Measurements from ENCODE around the gene NAPB.

DNA sequence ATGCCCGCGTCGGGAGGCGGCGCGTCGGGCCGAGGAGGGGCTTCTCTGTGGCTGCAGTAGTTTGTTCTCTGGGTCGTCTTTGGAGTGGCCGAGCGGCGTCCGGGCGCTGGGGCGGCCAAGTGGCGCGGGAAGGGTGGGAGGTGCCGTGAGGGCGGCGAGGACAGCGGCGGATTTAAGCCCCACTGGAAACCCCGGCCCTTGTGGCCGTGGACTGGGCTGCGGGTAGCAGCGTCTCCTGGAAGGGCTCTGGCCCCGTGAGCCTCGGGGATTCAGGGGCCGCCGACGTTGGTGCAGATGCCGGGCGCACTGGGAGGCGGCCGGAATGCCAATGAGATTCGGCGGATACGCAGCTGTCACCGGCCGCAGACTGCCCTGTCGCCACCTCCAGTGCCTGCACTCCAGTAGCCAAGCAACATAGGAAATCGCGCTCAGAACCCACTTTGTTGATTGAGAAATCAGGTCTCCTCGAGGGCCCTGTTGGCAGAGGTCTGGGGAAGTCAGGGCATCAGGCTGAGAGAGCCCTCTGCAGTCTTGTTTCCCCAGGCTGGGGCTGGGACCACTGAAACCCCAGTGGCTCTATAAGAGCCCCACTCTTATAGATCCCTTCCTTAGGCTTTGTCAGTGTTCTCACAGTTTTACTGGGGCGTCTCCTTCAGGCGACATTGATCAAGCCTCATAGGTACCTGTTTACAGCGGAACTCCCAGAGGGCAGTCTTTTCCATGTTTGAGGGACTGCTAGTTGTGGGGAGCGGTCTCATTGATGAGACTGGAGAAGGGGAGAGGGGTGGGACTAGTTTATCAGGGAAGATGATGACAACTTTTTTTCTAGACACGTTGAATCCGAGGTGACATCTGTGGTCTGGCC, 58.7 kb downstream of the NAPB start:
- TF ChIP-seq POLR2AphosphoS5 (IDR thresholded peaks at IDR 0.05; ENCODE audit: low read depth, low read length) (no peak), POLR2A (IDR thresholded peaks at IDR 0.05; ENCODE audit: low read depth, low read length) (no peak), TAF1 (IDR thresholded peaks at IDR 0.05; ENCODE audit: borderline replicate concordance, low read depth, low read length) (no peak)
